ENCODE measurements around the gene CDC45. TPM values are rescaled to one million over a fixed set of nuclear protein-coding genes. Genes with fewer than 3 reads are reported as not detected.

The CDC45 gene
- total RNA-seq, 8 experiments from 2014 or later, result 0.60 to 28.7 (median 1.2) TPM

- Histone ChIP-seq H3K4me3 (no peak overlapping the region), H3K4me1 (replicated peaks in 1 of 2) (no peaks in the 10 kb centered on the region), H3K27ac (no peak overlapping the region)
- WGBS, 10 experiments, result 78 to 100% (median 93%) methylated on average over 1 to 4 of the region's 4 CpGs; no CpG with 5 or more reads in 2 of the 10 experiments
- in situ Hi-C loops (cut with MboI; ENCODE audit: low pct_unique_long_range_greater_than_20kb in 2 of 9, low sequenced_read_pairs in 9 of 9, unreplicated experiment in 9 of 9), result loop anchor here in 1 of 9 experiments (25.0 kb wide), 1 partner anchor 147 kb away; no protein-coding TSS in a partner anchor
- no peak for ATAC-seq (replicated peaks in 6 of 8)
These were observed 14.7 kb upstream of the CDC45 start for GRCh38 chr22:19464975-19465374.

- H3K4me3 ChIP-seq, result no peak overlapping the region
- in situ Hi-C loops (cut with MboI; ENCODE audit: low pct_unique_long_range_greater_than_20kb in 2 of 9, low sequenced_read_pairs in 9 of 9, unreplicated experiment in 9 of 9), result loop anchor here in 1 of 9 experiments (25.0 kb wide), 1 partner anchor 146 kb away; no protein-coding TSS in a partner anchor
- no peaks in the 10 kb centered on the region for H3K4me1 ChIP-seq (replicated peaks in 1 of 2)
- no peak overlapping the region for H3K27ac ChIP-seq
- WGBS, 10 experiments, result 88 to 100% (median 97%) methylated on average over 3 to 11 of the region's 14 CpGs; no CpG with 5 or more reads in 2 of the 10 experiments
- no peak for ATAC-seq (replicated peaks in 6 of 8)
These were observed 13.5 kb upstream of the CDC45 start for GRCh38 chr22:19466126-19466716.

DNA sequence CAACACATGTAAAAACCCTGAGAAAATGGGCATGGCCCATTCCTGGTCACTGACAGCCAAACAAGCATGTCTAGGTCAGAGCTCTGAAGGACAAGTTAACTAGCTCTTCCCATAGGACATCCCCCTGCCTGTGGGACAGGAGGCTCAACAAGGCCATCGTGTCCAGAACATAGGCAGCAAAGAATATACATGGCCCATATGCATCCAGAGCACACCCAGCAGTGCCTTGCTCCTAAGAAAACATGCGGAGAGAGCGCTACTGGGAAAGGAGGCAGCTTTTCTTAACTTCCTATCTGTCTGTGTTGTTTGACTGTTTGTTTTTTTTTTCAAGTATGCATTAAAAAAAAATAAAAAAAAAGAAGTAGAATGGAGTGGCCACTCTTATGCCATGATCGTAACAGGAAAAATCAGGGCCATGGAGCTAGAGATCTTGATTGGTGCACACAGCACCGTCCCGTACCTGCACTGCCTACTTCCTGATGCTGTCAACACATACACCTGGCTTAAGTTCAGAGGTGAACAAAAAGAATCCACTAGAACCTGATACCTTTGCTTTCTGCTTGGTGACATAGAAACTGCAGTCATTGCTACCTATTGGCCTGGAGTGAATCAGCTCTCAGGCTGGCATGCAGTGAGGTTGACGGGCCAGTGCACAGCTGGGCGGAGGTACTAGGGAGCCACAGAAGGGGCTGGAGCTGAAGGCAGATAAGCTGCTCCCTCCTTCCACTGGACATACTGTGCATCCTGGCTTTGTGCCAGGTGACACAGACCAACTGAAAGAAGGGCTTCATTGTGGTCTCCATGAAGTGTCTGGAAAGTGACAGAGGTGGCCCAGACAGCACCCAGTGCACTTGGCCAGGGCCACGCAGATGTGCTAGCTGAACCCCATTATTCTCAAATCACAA is 12.6 kb upstream of the CDC45 start:
- peak overlapping the region in 1 of 2 donors; percentile 23 for H3K27ac ChIP-seq
- no peak for ATAC-seq (replicated peaks in 6 of 8)
- H3K4me3 ChIP-seq, result no peak overlapping the region
- H3K4me1 ChIP-seq (replicated peaks in 1 of 2), result no peaks in the 10 kb centered on the region
- in situ Hi-C loops (cut with MboI; ENCODE audit: low pct_unique_long_range_greater_than_20kb in 2 of 9, low sequenced_read_pairs in 9 of 9, unreplicated experiment in 9 of 9), result loop anchor here in 1 of 9 experiments (25.0 kb wide), 1 partner anchor 145 kb away; no protein-coding TSS in a partner anchor
- WGBS, 10 experiments, result 80 to 100% (median 92%) methylated on average over 1 to 7 of the region's 9 CpGs; no CpG with 5 or more reads in 1 of the 10 experiments

DNA sequence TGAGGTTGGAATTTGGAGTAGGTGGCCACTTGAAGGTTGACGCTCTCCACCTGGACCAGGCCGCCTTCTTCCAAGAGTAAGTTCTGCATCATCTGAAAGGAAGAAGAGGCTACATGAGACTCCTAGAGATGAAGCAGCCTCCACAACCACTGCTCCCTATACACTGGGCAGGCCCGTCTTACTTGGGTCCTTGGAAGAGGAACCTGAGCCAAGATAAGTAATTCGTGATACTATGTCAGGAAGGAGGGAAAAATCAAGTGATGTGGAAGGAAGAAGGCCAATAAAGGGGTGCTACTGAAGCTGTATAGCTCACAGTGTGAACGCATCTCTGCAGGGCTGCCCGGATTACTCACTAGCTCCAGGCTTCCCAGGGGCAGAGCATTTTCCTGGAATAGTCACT is 11.8 kb upstream of the CDC45 start:
- 93 to 100% (median 97%) methylated on average over 2 to 5 of the region's 6 CpGs; no CpG with 5 or more reads in 5 of the 10 experiments for WGBS, 10 experiments
- Histone ChIP-seq H3K27ac (no peak overlapping the region), H3K4me1 (replicated peaks in 1 of 2) (no peaks in the 10 kb centered on the region), H3K4me3 (no peak overlapping the region)
- ATAC-seq (replicated peaks in 6 of 8), result no peak
- in situ Hi-C loops (cut with MboI; ENCODE audit: low pct_unique_long_range_greater_than_20kb in 2 of 9, low sequenced_read_pairs in 9 of 9, unreplicated experiment in 9 of 9), result loop anchor here in 1 of 9 experiments (25.0 kb wide), 1 partner anchor 144 kb away; no protein-coding TSS in a partner anchor

DNA sequence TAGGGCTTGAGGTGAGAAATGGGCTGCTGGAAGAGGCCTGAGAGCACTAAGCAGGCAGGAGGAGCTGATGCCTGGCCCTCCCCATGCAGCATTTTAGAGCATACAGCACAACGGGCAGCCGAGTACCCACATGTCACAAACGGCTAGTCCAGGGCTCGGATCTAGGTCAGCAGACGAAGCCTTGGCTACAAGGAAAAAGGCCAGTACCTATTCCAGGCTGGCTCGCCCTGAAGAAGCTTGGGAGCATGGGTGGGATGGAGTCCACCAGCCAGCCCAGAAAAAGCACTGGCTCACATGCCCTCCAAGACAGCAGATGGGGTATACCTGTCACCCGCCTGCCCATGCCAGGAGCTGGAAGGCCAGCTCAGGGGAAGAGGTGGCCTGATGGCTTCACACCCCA is 10.3 kb upstream of the CDC45 start:
- H3K4me3 ChIP-seq, result no peak overlapping the region
- in situ Hi-C loops (cut with MboI; ENCODE audit: low pct_unique_long_range_greater_than_20kb in 2 of 9, low sequenced_read_pairs in 9 of 9, unreplicated experiment in 9 of 9), result loop anchor here in 1 of 9 experiments (25.0 kb wide), 1 partner anchor 143 kb away; no protein-coding TSS in a partner anchor
- WGBS, 10 experiments, result 67 to 94% (median 90%) methylated on average over 2 to 6 of the region's 7 CpGs; no CpG with 5 or more reads in 5 of the 10 experiments
- no peak for ATAC-seq (replicated peaks in 6 of 8)
- H3K4me1 ChIP-seq (replicated peaks in 1 of 2), result no peaks in the 10 kb centered on the region
- H3K27ac ChIP-seq, result no peak overlapping the region

GRCh38 chr22:19470010-19470409 is 9.7 kb upstream of the CDC45 start:
- in situ Hi-C loops (cut with MboI; ENCODE audit: low pct_unique_long_range_greater_than_20kb in 2 of 9, low sequenced_read_pairs in 9 of 9, unreplicated experiment in 9 of 9), result loop anchor here in 1 of 9 experiments (25.0 kb wide), 1 partner anchor 142 kb away; no protein-coding TSS in a partner anchor
- H3K4me3 ChIP-seq, result no peak overlapping the region
- WGBS, 10 experiments, result 80 to 100% (median 100%) methylated on average over 1 of the region's 2 CpGs; no CpG with 5 or more reads in 7 of the 10 experiments
- H3K4me1 ChIP-seq (replicated peaks in 1 of 2), result no peaks in the 10 kb centered on the region
- peak overlapping the region in 1 of 2 donors; percentile 23 for H3K27ac ChIP-seq
- ATAC-seq (replicated peaks in 6 of 8), result no peak

DNA sequence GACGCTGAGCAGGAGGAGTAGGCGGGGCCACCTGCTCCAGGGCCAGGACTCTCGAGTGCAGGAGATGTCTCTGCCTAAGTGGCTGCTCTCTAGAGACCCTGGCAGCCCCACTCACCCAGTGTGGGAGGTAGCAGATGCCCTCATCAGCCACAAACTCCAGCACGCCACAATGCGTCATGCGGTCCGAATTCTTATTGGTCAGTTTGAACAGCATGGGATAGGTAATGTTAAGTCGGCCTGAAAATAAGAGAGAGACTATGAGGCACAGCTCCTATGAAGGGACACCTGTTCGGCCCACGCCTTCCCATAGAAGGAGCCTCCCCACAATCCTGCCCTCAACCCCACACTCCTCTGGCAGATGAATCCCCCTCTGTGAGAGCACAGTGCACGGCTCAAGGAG is 8.1 kb upstream of the CDC45 start:
- 60 to 96% (median 90%) methylated on average over 1 to 9 of the region's 11 CpGs; no CpG with 5 or more reads in 4 of the 10 experiments for WGBS, 10 experiments
- Histone ChIP-seq H3K4me3 (no peak overlapping the region), H3K27ac (no peak overlapping the region), H3K4me1 (replicated peaks in 1 of 2) (no peaks in the 10 kb centered on the region)
- in situ Hi-C loops (cut with MboI; ENCODE audit: low pct_unique_long_range_greater_than_20kb in 2 of 9, low sequenced_read_pairs in 9 of 9, unreplicated experiment in 9 of 9), result loop anchor here in 1 of 9 experiments (25.0 kb wide), 1 partner anchor 141 kb away; no protein-coding TSS in a partner anchor
- no peak for ATAC-seq (replicated peaks in 6 of 8)

DNA sequence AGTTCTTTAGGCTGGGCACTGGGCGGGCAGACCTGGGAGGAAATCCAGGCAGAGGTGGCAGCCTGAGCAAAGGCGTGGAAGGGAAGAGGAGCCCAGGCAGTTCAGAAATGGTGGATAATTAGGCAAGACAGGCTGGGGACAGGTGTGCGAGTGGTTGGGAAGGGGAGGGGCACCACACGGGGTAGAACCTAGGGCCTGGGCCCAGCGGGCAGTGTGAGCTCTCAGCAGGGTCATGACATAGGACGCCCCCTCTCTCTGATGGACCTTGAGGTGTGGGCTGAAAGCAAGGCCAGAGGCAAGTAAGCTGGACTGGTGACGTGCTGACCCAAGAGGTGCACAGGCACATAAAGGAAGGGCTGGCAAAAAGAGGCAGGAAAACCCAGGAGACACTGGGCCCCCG is 7.5 kb upstream of the CDC45 start:
- in situ Hi-C loops (cut with MboI; ENCODE audit: low pct_unique_long_range_greater_than_20kb in 2 of 9, low sequenced_read_pairs in 9 of 9, unreplicated experiment in 9 of 9), result loop anchor here in 1 of 9 experiments (25.0 kb wide), 1 partner anchor 140 kb away; no protein-coding TSS in a partner anchor
- ATAC-seq (replicated peaks in 6 of 8), result no peak
- peaks cover 0 to under 1% of the 10 kb centered on the region in 2 donors for H3K4me1 ChIP-seq (replicated peaks in 1 of 2)
- WGBS, 10 experiments, result 89 to 100% (median 100%) methylated on average over 1 to 6 of the region's 8 CpGs; no CpG with 5 or more reads in 5 of the 10 experiments
- H3K27ac ChIP-seq, result no peak overlapping the region
- no peak overlapping the region for H3K4me3 ChIP-seq

DNA sequence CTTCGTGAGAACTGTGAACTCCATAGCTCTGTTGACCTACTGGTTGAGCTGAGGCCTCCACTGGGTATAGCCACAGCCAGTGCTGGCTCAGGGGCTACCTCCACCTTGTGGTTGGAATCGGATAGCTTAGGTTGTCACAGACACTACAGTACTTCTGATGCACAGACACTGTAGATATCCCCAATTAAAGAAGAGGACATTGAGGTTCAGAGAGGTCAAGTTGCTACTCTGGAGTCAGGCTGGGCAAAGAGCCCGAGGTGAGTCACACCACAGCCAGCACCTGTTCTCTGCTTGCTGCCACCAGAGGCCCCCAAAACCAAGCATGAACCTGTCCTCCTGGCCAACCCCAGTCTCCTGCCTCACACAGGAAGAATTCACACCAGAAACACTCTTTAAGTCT is 6.1 kb upstream of the CDC45 start:
- Histone ChIP-seq H3K4me1 (replicated peaks in 1 of 2) (peaks cover 5 to 6% of the 10 kb centered on the region in 2 donors), H3K4me3 (no peak overlapping the region), H3K27ac (peak overlapping the region in 1 of 2 donors; percentile 39)
- WGBS, 10 experiments, result 67 to 100% (median 80%) methylated on average over 1 to 3 of the region's 3 CpGs; no CpG with 5 or more reads in 3 of the 10 experiments
- in situ Hi-C loops (cut with MboI; ENCODE audit: low pct_unique_long_range_greater_than_20kb in 2 of 9, low sequenced_read_pairs in 9 of 9, unreplicated experiment in 9 of 9), result loop anchor here in 1 of 9 experiments (25.0 kb wide), 1 partner anchor 139 kb away; no protein-coding TSS in a partner anchor
- ATAC-seq (replicated peaks in 6 of 8), result peak in 1 of 8 experiments; percentile 34

- H3K4me1 ChIP-seq (replicated peaks in 1 of 2), result peaks cover 5 to 6% of the 10 kb centered on the region in 2 donors
- no peak overlapping the region for H3K4me3 ChIP-seq
- 33 to 100% (median 67%) methylated on average over 1 to 3 of the region's 3 CpGs; no CpG with 5 or more reads in 3 of the 10 experiments for WGBS, 10 experiments
- ATAC-seq (replicated peaks in 6 of 8), result no peak
- H3K27ac ChIP-seq, result no peak overlapping the region
- in situ Hi-C loops (cut with MboI; ENCODE audit: low pct_unique_long_range_greater_than_20kb in 2 of 9, low sequenced_read_pairs in 9 of 9, unreplicated experiment in 9 of 9), result no loop called here
These were observed 3.7 kb upstream of the CDC45 start for GRCh38 chr22:19476023-19476422.

DNA sequence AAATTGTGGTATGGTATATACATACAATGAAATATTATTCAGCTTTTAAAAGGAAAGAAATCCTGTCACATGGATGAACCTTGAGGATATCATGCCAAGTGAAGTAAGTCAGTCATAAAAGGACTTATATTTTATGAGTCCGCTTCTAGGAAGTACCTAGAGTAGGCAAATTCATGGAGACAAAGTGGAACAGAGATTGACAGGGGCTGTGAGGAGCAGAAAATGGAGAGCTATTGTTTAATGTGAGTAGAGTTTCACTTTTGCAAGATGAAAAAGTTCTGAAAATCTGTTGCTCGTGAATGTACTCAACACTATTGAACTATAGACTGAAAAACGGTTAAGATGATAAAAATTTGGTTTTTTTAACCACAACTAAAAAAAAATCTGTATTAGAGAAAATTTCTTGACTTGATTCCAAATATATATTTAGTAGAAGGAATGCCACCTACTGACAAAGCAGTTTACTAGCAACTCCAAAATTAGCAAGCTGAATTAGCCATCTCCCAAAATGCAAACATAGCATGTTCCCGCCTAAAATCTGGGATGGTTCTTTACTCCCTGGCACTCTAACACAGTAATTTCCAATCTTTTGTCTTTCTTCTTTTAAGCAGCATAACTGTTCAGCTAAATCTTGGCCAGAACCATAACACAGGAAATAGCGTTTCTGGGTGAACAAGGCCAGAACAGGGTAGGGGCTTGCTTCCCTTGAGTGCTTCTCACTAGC is 2.2 kb upstream of the CDC45 start:
- WGBS, 10 experiments, result 0 to 88% (median 45%) methylated on average over 1 to 5 of the region's 5 CpGs
- ATAC-seq (replicated peaks in 6 of 8), result no peak
- in situ Hi-C loops (cut with MboI; ENCODE audit: low pct_unique_long_range_greater_than_20kb in 2 of 9, low sequenced_read_pairs in 9 of 9, unreplicated experiment in 9 of 9), result no loop called here
- Histone ChIP-seq H3K4me1 (replicated peaks in 1 of 2) (peaks cover 5 to 6% of the 10 kb centered on the region in 2 donors), H3K4me3 (peak overlapping the region; percentile 46 to 79 (median 56)), H3K27ac (no peak overlapping the region)

Data from motor neuron (in vitro differentiated cells).